ENCODE data around the gene UIMC1. TPM values are rescaled to one million over a fixed set of nuclear protein-coding genes. Genes with fewer than 3 reads are reported as not detected.

Gene UIMC1
- polyA plus RNA-seq, 3 donors: 14.8 to 35.6 (median 19.1) TPM

DNA sequence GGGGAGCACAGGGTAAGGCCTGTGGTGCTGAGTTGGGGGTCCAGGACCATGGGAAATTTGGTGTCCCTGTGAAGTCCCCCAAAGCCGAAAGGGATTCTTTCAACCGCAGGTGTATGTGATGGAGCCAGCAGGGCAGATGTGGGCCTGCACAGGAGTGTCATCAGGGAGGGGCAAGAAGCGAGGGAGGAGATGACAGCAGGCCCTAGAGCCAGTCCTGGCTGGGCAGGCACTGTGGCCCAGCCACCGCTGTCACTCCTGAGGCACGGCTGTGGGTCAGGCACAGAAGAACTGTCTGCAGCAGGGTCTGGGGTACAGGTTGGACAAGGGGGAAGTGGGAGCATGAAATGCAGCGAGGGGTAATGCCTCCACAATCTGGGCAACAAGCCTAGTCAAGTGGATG, 112.3 kb downstream of the UIMC1 start:
- peaks cover 44 to 51% of the 10 kb centered on the region in 2 donors for H3K36me3 ChIP-seq (replicated peaks in 1 of 2; ENCODE audit: control insufficient read depth in 1 of 2, insufficient read depth in 2 of 2, low read length in 2 of 2)
- H3K4me3 ChIP-seq (replicated peaks in 1 of 3; ENCODE audit: low read depth in 2 of 3, low read length in 3 of 3): peak overlapping the region in 1 of 3 experiments; percentile 57
- H3K4me2 ChIP-seq (replicated peaks; ENCODE audit: extremely low read depth, low read length, poor library complexity, severe bottlenecking): peak overlapping the region; percentile 60
- intact Hi-C loops (cut with micrococcal nuclease): loop anchor here (5.0 to 10.0 kb wide), 3 partner anchors 33 to 349 kb away; partner anchors contain the start of genes CDHR2 (in 1 of the 2) and UIMC1 (in 1 of the 2)
- no peak overlapping the region for H2AFZ ChIP-seq (ENCODE audit: insufficient read depth, low read depth, low read length, poor library complexity, severe bottlenecking)
- peaks cover 83% of the 10 kb centered on the region for H3K4me1 Mint-ChIP-seq
- no peaks in the 10 kb centered on the region for H3K27me3 ChIP-seq (ENCODE audit: control insufficient read depth in 2 of 2, insufficient read depth in 2 of 2, low read length in 2 of 2)
- 86% methylated on average over 6 of the region's 6 CpGs for WGBS (ENCODE audit: insufficient coverage)
- peaks cover 45% of the 10 kb centered on the region for H4K20me1 ChIP-seq (ENCODE audit: insufficient read depth, low read length)
- peaks cover 67 to 78% of the 10 kb centered on the region in 2 donors for H3K36me3 Mint-ChIP-seq
- H3K9me3 ChIP-seq (replicated peaks in 1 of 2; ENCODE audit: control insufficient read depth in 1 of 2, insufficient read depth in 1 of 2, low read length in 2 of 2): no peaks in the 10 kb centered on the region
- no peak for DNase-seq
- H3K27me3 Mint-ChIP-seq (ENCODE audit: low read depth in 3 of 3): peaks cover 0 to 2% (median 0%) of the 10 kb centered on the region in 3 donors
- H3K79me2 ChIP-seq (ENCODE audit: insufficient read depth, low read length): peaks cover 94% of the 10 kb centered on the region
- TF ChIP-seq, protein P1, sequence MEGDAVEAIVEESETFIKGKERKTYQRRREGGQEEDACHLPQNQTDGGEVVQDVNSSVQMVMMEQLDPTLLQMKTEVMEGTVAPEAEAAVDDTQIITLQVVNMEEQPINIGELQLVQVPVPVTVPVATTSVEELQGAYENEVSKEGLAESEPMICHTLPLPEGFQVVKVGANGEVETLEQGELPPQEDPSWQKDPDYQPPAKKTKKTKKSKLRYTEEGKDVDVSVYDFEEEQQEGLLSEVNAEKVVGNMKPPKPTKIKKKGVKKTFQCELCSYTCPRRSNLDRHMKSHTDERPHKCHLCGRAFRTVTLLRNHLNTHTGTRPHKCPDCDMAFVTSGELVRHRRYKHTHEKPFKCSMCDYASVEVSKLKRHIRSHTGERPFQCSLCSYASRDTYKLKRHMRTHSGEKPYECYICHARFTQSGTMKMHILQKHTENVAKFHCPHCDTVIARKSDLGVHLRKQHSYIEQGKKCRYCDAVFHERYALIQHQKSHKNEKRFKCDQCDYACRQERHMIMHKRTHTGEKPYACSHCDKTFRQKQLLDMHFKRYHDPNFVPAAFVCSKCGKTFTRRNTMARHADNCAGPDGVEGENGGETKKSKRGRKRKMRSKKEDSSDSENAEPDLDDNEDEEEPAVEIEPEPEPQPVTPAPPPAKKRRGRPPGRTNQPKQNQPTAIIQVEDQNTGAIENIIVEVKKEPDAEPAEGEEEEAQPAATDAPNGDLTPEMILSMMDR (IDR thresholded peaks at IDR 0.05): no peak
- H3K27ac Mint-ChIP-seq: peak overlapping the region; percentile 89 to 98 (median 97)
- H3K4me3 Mint-ChIP-seq: peak overlapping the region; percentile 2 to 92
- H3K9ac ChIP-seq (ENCODE audit: insufficient read depth, low read length, poor library complexity, severe bottlenecking): peak overlapping the region; percentile 11
- H3K9me3 Mint-ChIP-seq: peaks cover 0 to 2% (median 0%) of the 10 kb centered on the region in 7 donors
- peak overlapping the region; percentile 57 to 79 for H3K27ac ChIP-seq (ENCODE audit: low read depth in 1 of 2, low read length in 2 of 2)
- H3K4me1 ChIP-seq (ENCODE audit: control insufficient read depth in 1 of 2, insufficient read depth in 2 of 2, low read length in 2 of 2): peaks cover 73 to 82% of the 10 kb centered on the region in 2 donors

DNA sequence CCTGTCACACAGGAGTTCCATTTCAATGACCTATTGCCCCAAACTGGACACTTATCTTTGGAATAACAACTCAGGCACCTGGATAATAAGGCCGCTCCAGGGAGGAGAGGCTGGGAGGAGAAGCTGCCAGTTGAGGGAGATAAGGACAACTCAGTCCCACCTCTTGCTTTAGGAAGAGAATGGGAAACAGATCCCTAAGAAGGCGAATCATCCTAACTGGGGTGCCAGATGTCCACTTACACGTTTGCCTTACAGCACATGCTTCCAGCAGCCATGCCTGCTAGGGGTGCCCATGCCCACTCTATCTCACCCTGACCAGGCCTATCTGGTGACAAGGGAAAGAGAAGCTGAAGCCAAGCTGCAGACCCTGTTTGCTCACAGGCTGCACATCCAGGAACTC, 113.9 kb downstream of the UIMC1 start:
- H3K36me3 ChIP-seq (replicated peaks in 1 of 2; ENCODE audit: control insufficient read depth in 1 of 2, insufficient read depth in 2 of 2, low read length in 2 of 2): peaks cover 60 to 67% of the 10 kb centered on the region in 2 donors
- H3K4me1 Mint-ChIP-seq: peaks cover 71% of the 10 kb centered on the region
- H3K27me3 ChIP-seq (ENCODE audit: control insufficient read depth in 2 of 2, insufficient read depth in 2 of 2, low read length in 2 of 2): no peaks in the 10 kb centered on the region
- H4K20me1 ChIP-seq (ENCODE audit: insufficient read depth, low read length): peaks cover 62% of the 10 kb centered on the region
- H3K4me2 ChIP-seq (replicated peaks; ENCODE audit: extremely low read depth, low read length, poor library complexity, severe bottlenecking): peak overlapping the region; percentile 30
- H3K36me3 Mint-ChIP-seq: peaks cover 80 to 90% of the 10 kb centered on the region in 2 donors
- 75% methylated on average over 2 of the region's 3 CpGs for WGBS (ENCODE audit: insufficient coverage)
- peaks cover 80% of the 10 kb centered on the region for H3K79me2 ChIP-seq (ENCODE audit: insufficient read depth, low read length)
- no peak overlapping the region for H3K9ac ChIP-seq (ENCODE audit: insufficient read depth, low read length, poor library complexity, severe bottlenecking)
- peaks cover 0 to 2% (median 1%) of the 10 kb centered on the region in 3 donors for H3K27me3 Mint-ChIP-seq (ENCODE audit: low read depth in 3 of 3)
- peak overlapping the region in 1 of 2 donors; percentile 39 for H3K4me3 Mint-ChIP-seq
- peaks cover 0 to 2% (median 0%) of the 10 kb centered on the region in 7 donors for H3K9me3 Mint-ChIP-seq
- H3K27ac Mint-ChIP-seq: peak overlapping the region in 4 of 7 donors; percentile 24 to 72 (median 57)
- H2AFZ ChIP-seq (ENCODE audit: insufficient read depth, low read depth, low read length, poor library complexity, severe bottlenecking): no peak overlapping the region
- H3K27ac ChIP-seq (ENCODE audit: low read depth in 1 of 2, low read length in 2 of 2): peak overlapping the region in 1 of 2 donors; percentile 79
- peak overlapping the region in 1 of 3 experiments; percentile 57 for H3K4me3 ChIP-seq (replicated peaks in 1 of 3; ENCODE audit: low read depth in 2 of 3, low read length in 3 of 3)
- DNase-seq: no peak
- TF ChIP-seq, protein P1 (IDR thresholded peaks at IDR 0.05): no peak
- intact Hi-C loops (cut with micrococcal nuclease): loop anchor here (5.0 to 10.0 kb wide), 3 partner anchors 35 to 348 kb away; partner anchors contain the start of genes CDHR2 (in 1 of the 2) and UIMC1 (in 1 of the 2)
- peaks cover 58 to 66% of the 10 kb centered on the region in 2 donors for H3K4me1 ChIP-seq (ENCODE audit: control insufficient read depth in 1 of 2, insufficient read depth in 2 of 2, low read length in 2 of 2)
- no peaks in the 10 kb centered on the region for H3K9me3 ChIP-seq (replicated peaks in 1 of 2; ENCODE audit: control insufficient read depth in 1 of 2, insufficient read depth in 1 of 2, low read length in 2 of 2)

Data from CD14-positive monocyte (primary cell).